ENCODE results near the gene CDK5RAP3. TPM values are rescaled to one million over a fixed set of nuclear protein-coding genes. Genes with fewer than 3 reads are reported as not detected.
A peak's percentile ranks its signal among the peaks of the same experiment; 100 is the strongest.
"Not testable (repeated sequence)": the region's sequence is repeated elsewhere in the genome, so short reads cannot be mapped to it uniquely, and the experiment has no call there.

Gene CDK5RAP3
- total RNA-seq, 1 donor from 2014 or later: 148 TPM

- no peak overlapping the region for H3K27ac Mint-ChIP-seq (ENCODE audit: unreplicated experiment)
Observed at GRCh38 chr17:47999582-47999981, 28.7 kb downstream of the CDK5RAP3 start.

GRCh38 chr17:48001197-48001596 lies 30.3 kb downstream of the CDK5RAP3 start:
- H3K4me3 Mint-ChIP-seq (ENCODE audit: unreplicated experiment): no peak overlapping the region
- no peak for DNase-seq (ENCODE audit: extremely low spot score, unreplicated experiment)
- no peak overlapping the region for H3K27ac Mint-ChIP-seq (ENCODE audit: unreplicated experiment)
- no peak for TF ChIP-seq CTCF (IDR thresholded peaks at IDR 0.05)
- peaks cover 21% of the 10 kb centered on the region for H3K4me1 Mint-ChIP-seq (ENCODE audit: unreplicated experiment)
- no peaks in the 10 kb centered on the region for H3K36me3 Mint-ChIP-seq (ENCODE audit: unreplicated experiment)
- no peaks in the 10 kb centered on the region for H3K27me3 Mint-ChIP-seq (ENCODE audit: unreplicated experiment)
- no peaks in the 10 kb centered on the region for H3K9me3 Mint-ChIP-seq (ENCODE audit: unreplicated experiment)

More at GRCh38 chr17:47999582-47999981, 28.7 kb downstream of the CDK5RAP3 start:
- DNase-seq (ENCODE audit: extremely low spot score, unreplicated experiment): no peak
- no peak overlapping the region for H3K4me3 Mint-ChIP-seq (ENCODE audit: unreplicated experiment)
- no peaks in the 10 kb centered on the region for H3K36me3 Mint-ChIP-seq (ENCODE audit: unreplicated experiment)
- no peaks in the 10 kb centered on the region for H3K9me3 Mint-ChIP-seq (ENCODE audit: unreplicated experiment)
- H3K27me3 Mint-ChIP-seq (ENCODE audit: unreplicated experiment): peaks cover 4% of the 10 kb centered on the region
- peaks cover 18% of the 10 kb centered on the region for H3K4me1 Mint-ChIP-seq (ENCODE audit: unreplicated experiment)
- TF ChIP-seq CTCF (IDR thresholded peaks at IDR 0.05): no peak

GRCh38 chr17:48001657-48002056 lies 30.7 kb downstream of the CDK5RAP3 start:
- not testable (repeated sequence) for H3K27ac Mint-ChIP-seq (ENCODE audit: unreplicated experiment); H3K27me3 Mint-ChIP-seq (ENCODE audit: unreplicated experiment); DNase-seq (ENCODE audit: extremely low spot score, unreplicated experiment); H3K9me3 Mint-ChIP-seq (ENCODE audit: unreplicated experiment); H3K36me3 Mint-ChIP-seq (ENCODE audit: unreplicated experiment); H3K4me3 Mint-ChIP-seq (ENCODE audit: unreplicated experiment)
- H3K4me1 Mint-ChIP-seq (ENCODE audit: unreplicated experiment): peaks cover 22% of the 10 kb centered on the region

GRCh38 chr17:48002266-48002915 lies 31.5 kb downstream of the CDK5RAP3 start:
- Mint-ChIP-seq H3K9me3 (ENCODE audit: unreplicated experiment) (no peaks in the 10 kb centered on the region), H3K4me3 (ENCODE audit: unreplicated experiment) (no peak overlapping the region), H3K27ac (ENCODE audit: unreplicated experiment) (peak overlapping the region; percentile 94), H3K36me3 (ENCODE audit: unreplicated experiment) (no peaks in the 10 kb centered on the region), H3K4me1 (ENCODE audit: unreplicated experiment) (peaks cover 22% of the 10 kb centered on the region), H3K27me3 (ENCODE audit: unreplicated experiment) (peaks cover 3% of the 10 kb centered on the region)
- TF ChIP-seq CTCF (IDR thresholded peaks at IDR 0.05): no peak
- DNase-seq (ENCODE audit: extremely low spot score, unreplicated experiment): no peak

- H3K4me3 Mint-ChIP-seq (ENCODE audit: unreplicated experiment): no peak overlapping the region
- peak overlapping the region; percentile 94 for H3K27ac Mint-ChIP-seq (ENCODE audit: unreplicated experiment)
- H3K36me3 Mint-ChIP-seq (ENCODE audit: unreplicated experiment): no peaks in the 10 kb centered on the region
- peaks cover 22% of the 10 kb centered on the region for H3K4me1 Mint-ChIP-seq (ENCODE audit: unreplicated experiment)
- H3K27me3 Mint-ChIP-seq (ENCODE audit: unreplicated experiment): peaks cover 3% of the 10 kb centered on the region
- H3K9me3 Mint-ChIP-seq (ENCODE audit: unreplicated experiment): no peaks in the 10 kb centered on the region
- no peak for TF ChIP-seq CTCF (IDR thresholded peaks at IDR 0.05)
- DNase-seq (ENCODE audit: extremely low spot score, unreplicated experiment): no peak
Observed at GRCh38 chr17:48002916-48003416, 32.1 kb downstream of the CDK5RAP3 start.
